Measurements from ENCODE around the gene SSUH2. TPM values are rescaled to one million over a fixed set of nuclear protein-coding genes. Genes with fewer than 3 reads are reported as not detected.

Gene SSUH2
- total RNA-seq, 6 donors from 2014 or later = 0.22 to 0.79 TPM; not detected in 4

- no peak overlapping the region for H3K4me3 ChIP-seq
- TF ChIP-seq POLR2A (IDR thresholded peaks at IDR 0.05) = no peak
- TF ChIP-seq, protein P1, sequence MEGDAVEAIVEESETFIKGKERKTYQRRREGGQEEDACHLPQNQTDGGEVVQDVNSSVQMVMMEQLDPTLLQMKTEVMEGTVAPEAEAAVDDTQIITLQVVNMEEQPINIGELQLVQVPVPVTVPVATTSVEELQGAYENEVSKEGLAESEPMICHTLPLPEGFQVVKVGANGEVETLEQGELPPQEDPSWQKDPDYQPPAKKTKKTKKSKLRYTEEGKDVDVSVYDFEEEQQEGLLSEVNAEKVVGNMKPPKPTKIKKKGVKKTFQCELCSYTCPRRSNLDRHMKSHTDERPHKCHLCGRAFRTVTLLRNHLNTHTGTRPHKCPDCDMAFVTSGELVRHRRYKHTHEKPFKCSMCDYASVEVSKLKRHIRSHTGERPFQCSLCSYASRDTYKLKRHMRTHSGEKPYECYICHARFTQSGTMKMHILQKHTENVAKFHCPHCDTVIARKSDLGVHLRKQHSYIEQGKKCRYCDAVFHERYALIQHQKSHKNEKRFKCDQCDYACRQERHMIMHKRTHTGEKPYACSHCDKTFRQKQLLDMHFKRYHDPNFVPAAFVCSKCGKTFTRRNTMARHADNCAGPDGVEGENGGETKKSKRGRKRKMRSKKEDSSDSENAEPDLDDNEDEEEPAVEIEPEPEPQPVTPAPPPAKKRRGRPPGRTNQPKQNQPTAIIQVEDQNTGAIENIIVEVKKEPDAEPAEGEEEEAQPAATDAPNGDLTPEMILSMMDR (IDR thresholded peaks at IDR 0.05) = no peak
- H3K9me3 ChIP-seq = no peaks in the 10 kb centered on the region
- no peak overlapping the region for H3K27ac ChIP-seq
- H3K36me3 ChIP-seq = no peaks in the 10 kb centered on the region
- H3K27me3 ChIP-seq = no peaks in the 10 kb centered on the region
- DNase-seq = no peak
- no peak for ATAC-seq (ENCODE audit: low FRiP score in 2 of 2)
- whole genome bisulfite sequencing, 2 donors = 96 to 97% methylated on average over 2 of the region's 2 CpGs
- peaks cover 0 to 2% (median under 1%) of the 10 kb centered on the region in 4 donors for H3K4me1 ChIP-seq
Observed at GRCh38 chr3:8652324-8652987, 7.9 kb upstream of the SSUH2 start.

GRCh38 chr3:8651418-8652323 is 7.1 kb upstream of the SSUH2 start:
- Histone ChIP-seq H3K27ac (no peak overlapping the region), H3K27me3 (no peaks in the 10 kb centered on the region), H3K4me3 (no peak overlapping the region), H3K4me1 (no peaks in the 10 kb centered on the region), H3K9me3 (no peaks in the 10 kb centered on the region), H3K36me3 (no peaks in the 10 kb centered on the region)
- TF ChIP-seq EP300 (IDR thresholded peaks at IDR 0.05) (no peak), POLR2AphosphoS5 (IDR thresholded peaks at IDR 0.05) (no peak), POLR2A (IDR thresholded peaks at IDR 0.05) (no peak)
- TF ChIP-seq, protein P1 (IDR thresholded peaks at IDR 0.05) = no peak
- DNase-seq (no peak), ATAC-seq (ENCODE audit: low FRiP score in 2 of 2) (no peak)
- WGBS, 2 donors = 77 to 80% methylated on average over 12 of the region's 12 CpGs

- Histone ChIP-seq H3K27ac (no peak overlapping the region), H3K4me3 (no peak overlapping the region), H3K27me3 (no peaks in the 10 kb centered on the region), H3K4me1 (no peaks in the 10 kb centered on the region), H3K36me3 (no peaks in the 10 kb centered on the region), H3K9me3 (no peaks in the 10 kb centered on the region)
- TF ChIP-seq POLR2AphosphoS5 (IDR thresholded peaks at IDR 0.05) = no peak
- WGBS, 2 donors = 71 to 75% methylated on average over 12 to 13 of the region's 13 CpGs
- DNase-seq = no peak
- ATAC-seq (ENCODE audit: low FRiP score in 2 of 2) = no peak
Observed at GRCh38 chr3:8650583-8651416, 6.2 kb upstream of the SSUH2 start.

- H3K27me3 ChIP-seq = no peaks in the 10 kb centered on the region
- H3K4me1 ChIP-seq = no peaks in the 10 kb centered on the region
- DNase-seq (no peak), ATAC-seq (ENCODE audit: low FRiP score in 2 of 2) (no peak)
- no peaks in the 10 kb centered on the region for H3K36me3 ChIP-seq
- TF ChIP-seq, protein P1 (IDR thresholded peaks at IDR 0.05) = no peak
- TF ChIP-seq EP300 (IDR thresholded peaks at IDR 0.05) (no peak), POLR2AphosphoS5 (IDR thresholded peaks at IDR 0.05) (no peak), POLR2A (IDR thresholded peaks at IDR 0.05) (no peak)
- H3K9me3 ChIP-seq = no peaks in the 10 kb centered on the region
- WGBS, 2 donors = 89 to 90% methylated on average over 5 of the region's 5 CpGs
- H3K27ac ChIP-seq = no peak overlapping the region
- H3K4me3 ChIP-seq = no peak overlapping the region
Observed at GRCh38 chr3:8649757-8650156, 5.2 kb upstream of the SSUH2 start.
